NCI-H1417 (cell line): ENCODE data around the gene NR4A2.
"Not testable (repeated sequence)": the region's sequence is repeated elsewhere in the genome, so short reads cannot be mapped to it uniquely, and the experiment has no call there.

Experiments used
- DNase-seq, 3 experiments: peaks; one replicate each; lab custom pipeline; 2025; lab: John Stamatoyannopoulos, UW

NR4A2 gene

DNA sequence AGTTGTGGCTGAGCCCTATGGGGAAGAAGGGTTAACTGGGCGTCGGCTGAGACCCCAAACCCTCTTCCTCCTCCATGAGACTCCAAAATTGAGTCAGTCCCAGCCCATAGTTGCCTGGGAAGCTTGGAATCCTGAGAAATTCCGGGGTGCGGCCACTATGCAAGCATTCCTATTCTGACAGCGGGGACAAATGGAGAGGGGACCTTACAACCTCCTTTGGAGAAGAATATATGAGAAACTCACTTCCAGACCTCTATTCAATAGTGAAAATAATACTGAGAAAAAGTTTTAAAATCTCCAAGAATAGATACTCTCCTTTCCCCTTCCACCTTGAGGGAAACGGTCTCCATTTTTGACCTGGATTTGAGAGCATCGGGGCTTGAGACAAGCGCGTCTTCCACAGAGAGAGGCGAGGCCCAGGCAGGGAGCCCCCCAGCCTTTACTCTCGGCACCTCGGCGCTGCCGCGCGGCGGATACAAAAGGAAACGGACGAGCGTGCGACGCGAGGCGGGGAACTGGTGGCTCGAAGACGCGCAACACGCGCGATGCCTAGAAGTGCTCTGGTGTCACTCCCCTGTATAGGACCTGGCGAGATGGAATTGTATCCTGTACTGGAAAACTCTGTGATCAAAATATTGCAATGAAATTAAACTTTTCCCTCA lies 11.1 kb downstream of the NR4A2 start:
- DNase-seq: no peak

GRCh38 chr2:156320486-156321098 lies 11.9 kb downstream of the NR4A2 start:
- no peak for DNase-seq

GRCh38 chr2:156319811-156320485 lies 12.6 kb downstream of the NR4A2 start:
- no peak for DNase-seq

- DNase-seq: no peak
These were observed 14.9 kb downstream of the NR4A2 start for GRCh38 chr2:156317631-156318030.

- DNase-seq: no peak
These were observed 20.5 kb downstream of the NR4A2 start for GRCh38 chr2:156311976-156312375.

GRCh38 chr2:156310773-156311172 lies 21.7 kb downstream of the NR4A2 start:
- DNase-seq: no peak

GRCh38 chr2:156309917-156310316 lies 22.6 kb downstream of the NR4A2 start:
- no peak for DNase-seq

DNA sequence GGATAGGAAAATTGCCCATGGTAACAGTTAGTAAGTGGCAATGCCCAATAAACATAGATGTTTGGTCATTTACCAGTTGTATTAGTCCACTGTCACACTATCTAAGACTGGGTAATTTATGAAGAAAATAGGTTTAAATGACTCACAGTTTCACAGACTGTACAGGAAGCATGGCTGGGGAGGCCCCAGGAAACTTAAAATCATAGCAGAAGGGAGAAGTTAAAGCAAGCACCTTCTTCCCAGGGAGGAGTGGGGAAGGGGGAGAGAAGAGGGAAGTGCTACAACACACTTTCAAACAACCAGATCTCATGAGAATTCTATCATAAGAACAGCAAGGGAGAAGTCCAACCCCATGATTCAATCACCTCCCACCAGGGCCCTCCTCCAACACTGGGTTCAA lies 23.4 kb downstream of the NR4A2 start:
- DNase-seq: no peak

GRCh38 chr2:156306821-156307220 lies 25.7 kb downstream of the NR4A2 start:
- no peak for DNase-seq

DNA sequence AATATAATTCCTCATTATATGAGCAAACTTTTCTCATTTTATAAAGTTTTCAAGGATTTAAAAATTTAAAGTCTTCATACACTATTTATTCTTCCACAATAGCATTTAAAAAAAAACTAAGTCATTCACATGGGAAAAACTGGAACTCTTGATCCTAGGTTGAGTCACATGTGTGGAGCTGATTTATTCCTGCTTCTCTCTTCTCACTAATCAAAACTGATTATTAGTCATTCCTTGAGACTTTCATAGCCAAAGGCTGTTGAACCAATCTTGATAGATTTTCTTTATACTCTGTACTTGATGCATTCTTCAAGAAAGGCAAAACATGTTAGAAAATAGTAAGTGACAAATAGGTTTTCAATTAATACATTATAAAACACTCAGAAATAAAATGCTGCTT lies 27.4 kb downstream of the NR4A2 start:
- no peak for DNase-seq

DNA sequence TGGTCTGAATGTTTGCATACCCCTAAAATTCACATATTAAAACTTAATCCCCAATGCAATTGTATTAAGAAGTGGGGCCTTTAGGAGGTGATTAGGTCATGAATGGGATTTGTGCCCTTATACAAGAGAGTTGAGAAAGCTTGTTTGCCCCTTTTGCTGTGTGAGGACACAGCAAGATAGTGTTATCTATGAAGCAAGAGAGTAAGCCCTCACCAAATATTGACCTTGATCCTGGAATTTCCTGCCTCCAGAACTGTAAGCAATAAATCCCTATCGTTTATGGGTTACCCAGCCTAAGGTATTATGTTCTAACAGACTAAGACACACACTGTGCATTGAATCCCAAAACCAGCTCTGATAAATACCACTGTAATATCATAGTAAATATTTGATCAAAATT lies 32.2 kb downstream of the NR4A2 start:
- no peak for DNase-seq

DNA sequence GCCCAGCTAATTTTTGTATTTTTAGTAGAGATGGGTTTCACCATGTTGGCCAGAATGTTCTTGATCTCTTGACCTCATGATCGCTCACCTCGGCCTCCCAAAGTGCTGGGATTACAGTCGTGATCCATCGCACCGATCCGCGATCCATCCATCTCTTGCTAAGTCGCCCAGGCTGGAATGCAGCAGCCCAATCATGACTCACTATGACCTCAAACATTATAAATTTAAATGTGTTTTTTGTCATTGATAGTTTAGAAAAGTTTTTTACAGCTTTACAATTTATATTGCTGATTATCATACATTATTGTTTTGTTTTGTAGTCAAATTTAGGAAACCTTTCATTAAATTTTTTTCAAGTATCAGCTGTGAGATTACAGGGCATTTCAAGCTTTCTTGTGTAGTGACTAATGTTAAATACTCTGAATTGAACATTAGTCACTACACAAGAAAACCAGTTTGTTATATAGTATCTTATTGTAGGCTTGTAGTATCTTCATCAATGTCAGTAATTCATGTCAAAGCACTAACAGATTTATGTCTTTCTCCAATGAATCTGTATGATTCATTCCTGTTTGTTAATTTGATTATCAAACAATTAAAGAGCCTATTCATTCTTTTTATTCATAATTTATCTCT lies 37.5 kb downstream of the NR4A2 start:
- DNase-seq: no peak

- DNase-seq: not testable (repeated sequence)
These were observed 39.1 kb downstream of the NR4A2 start for GRCh38 chr2:156293382-156293781.

- no peak for DNase-seq
These were observed 52.9 kb downstream of the NR4A2 start for GRCh38 chr2:156279446-156280150.
